ENCODE results near the gene TBC1D22A. TPM values are rescaled to one million over a fixed set of nuclear protein-coding genes. Genes with fewer than 3 reads are reported as not detected.

The TBC1D22A gene
- total and polyA plus RNA-seq, 2 experiments from 2014 or later, result 9.6 to 13.3 TPM

GRCh38 chr22:47174096-47174495, 411.6 kb downstream of the TBC1D22A start (continued):
- TF ChIP-seq REST (IDR thresholded peaks at IDR 0.05; ENCODE audit: unreplicated experiment), result no peak
- no peak for TF ChIP-seq JUNB (IDR thresholded peaks at IDR 0.05; ENCODE audit: unreplicated experiment)

- Histone ChIP-seq H4K20me1 (replicated peaks; ENCODE audit: insufficient read depth) (no peaks in the 10 kb centered on the region), H3K9me2 (ENCODE audit: insufficient read depth) (no peaks in the 10 kb centered on the region), H3K4me3 (no peak overlapping the region), H3K27ac (ENCODE audit: low read depth) (no peak overlapping the region), H2AFZ (no peak overlapping the region), H3K4me1 (ENCODE audit: insufficient read depth) (no peaks in the 10 kb centered on the region), H3K79me2 (replicated peaks; ENCODE audit: insufficient read depth) (no peaks in the 10 kb centered on the region), H3K4me2 (no peak overlapping the region), H3F3A (replicated peaks; ENCODE audit: low read depth) (no peaks in the 10 kb centered on the region), H3K36me3 (ENCODE audit: insufficient read depth) (no peaks in the 10 kb centered on the region), H3K27me3 (ENCODE audit: insufficient read depth) (no peaks in the 10 kb centered on the region)
- Mint-ChIP-seq H3K27me3 (ENCODE audit: insufficient read depth, low read depth, poor library complexity) (no peaks in the 10 kb centered on the region), H3K36me3 (ENCODE audit: low read depth) (peaks cover 15% of the 10 kb centered on the region; the same call in 2 of the 3 replicates), H3K27ac (no peak overlapping the region), H3K4me3 (no peak overlapping the region), H3K4me1 (no peaks in the 10 kb centered on the region), H3K9me3 (peaks cover 19% of the 10 kb centered on the region)
- TF ChIP-seq, protein P1, sequence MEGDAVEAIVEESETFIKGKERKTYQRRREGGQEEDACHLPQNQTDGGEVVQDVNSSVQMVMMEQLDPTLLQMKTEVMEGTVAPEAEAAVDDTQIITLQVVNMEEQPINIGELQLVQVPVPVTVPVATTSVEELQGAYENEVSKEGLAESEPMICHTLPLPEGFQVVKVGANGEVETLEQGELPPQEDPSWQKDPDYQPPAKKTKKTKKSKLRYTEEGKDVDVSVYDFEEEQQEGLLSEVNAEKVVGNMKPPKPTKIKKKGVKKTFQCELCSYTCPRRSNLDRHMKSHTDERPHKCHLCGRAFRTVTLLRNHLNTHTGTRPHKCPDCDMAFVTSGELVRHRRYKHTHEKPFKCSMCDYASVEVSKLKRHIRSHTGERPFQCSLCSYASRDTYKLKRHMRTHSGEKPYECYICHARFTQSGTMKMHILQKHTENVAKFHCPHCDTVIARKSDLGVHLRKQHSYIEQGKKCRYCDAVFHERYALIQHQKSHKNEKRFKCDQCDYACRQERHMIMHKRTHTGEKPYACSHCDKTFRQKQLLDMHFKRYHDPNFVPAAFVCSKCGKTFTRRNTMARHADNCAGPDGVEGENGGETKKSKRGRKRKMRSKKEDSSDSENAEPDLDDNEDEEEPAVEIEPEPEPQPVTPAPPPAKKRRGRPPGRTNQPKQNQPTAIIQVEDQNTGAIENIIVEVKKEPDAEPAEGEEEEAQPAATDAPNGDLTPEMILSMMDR (conservative IDR thresholded peaks at IDR 0.05; ENCODE audit: low read depth in 2 of 2), result no peak
- no peak for TF ChIP-seq EZH2phosphoT487 (IDR thresholded peaks at IDR 0.05; ENCODE audit: unreplicated experiment)
- no peak for TF ChIP-seq NANOG (IDR thresholded peaks at IDR 0.05; ENCODE audit: borderline replicate concordance)
- no peak for TF ChIP-seq ZNF114 (CRISPR knock-in tag; IDR thresholded peaks at IDR 0.05)
- no peak for TF ChIP-seq CREB1 (CRISPR knock-in tag; IDR thresholded peaks at IDR 0.05; ENCODE audit: low read depth)
- TF ChIP-seq EZH2 (IDR thresholded peaks at IDR 0.05; ENCODE audit: low read depth, unreplicated experiment), result no peak
- TF ChIP-seq STAT1 (IDR thresholded peaks at IDR 0.05; ENCODE audit: unreplicated experiment), result no peak
- TF ChIP-seq ZNF462 (CRISPR knock-in tag; IDR thresholded peaks at IDR 0.05), result no peak
- ATAC-seq (no peak), DNase-seq (ENCODE audit: low spot score) (no peak)
These were observed 412.2 kb downstream of the TBC1D22A start for GRCh38 chr22:47174671-47175112.
